Neural progenitor cell (in vitro differentiated cells): ENCODE data around the gene NEUROG1.

ENCODE experiments used
- EZH2 ChIP-seq: fragments of 200-600 bp; sonication (generic); IDR thresholded peaks from 2 replicates; pipeline ENCODE4 v1.6.1; 2017; ENCODE audit warnings: antibody characterized with exemption, mild to moderate bottlenecking, moderate library complexity
- TF ChIP-seq, protein P1 (sequence below): fragments of 200-600 bp; sonication (generic); IDR thresholded peaks from 2 replicates; pipeline ENCODE4 v1.5.1; 2017; ENCODE audit warnings: antibody characterized with exemption, mild to moderate bottlenecking

DNA sequence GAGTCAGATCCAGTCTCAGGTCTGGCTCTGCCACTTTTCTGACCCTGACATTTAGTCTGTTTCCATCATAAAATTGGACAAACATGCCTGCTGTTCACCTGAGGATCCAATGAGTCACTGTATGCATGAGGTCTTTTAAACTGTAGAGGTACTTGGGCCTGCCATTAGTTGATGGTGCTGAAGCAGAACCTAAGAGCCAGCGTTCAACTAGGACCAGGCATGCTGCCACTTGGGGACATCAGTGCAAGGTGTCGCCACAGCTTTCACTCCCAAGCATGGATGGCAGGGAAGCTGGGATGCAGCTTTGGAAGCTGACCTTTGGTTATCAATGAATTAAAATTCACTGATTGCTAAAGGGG lies 37.1 kb downstream of the NEUROG1 start:
- TF ChIP-seq, protein P1, sequence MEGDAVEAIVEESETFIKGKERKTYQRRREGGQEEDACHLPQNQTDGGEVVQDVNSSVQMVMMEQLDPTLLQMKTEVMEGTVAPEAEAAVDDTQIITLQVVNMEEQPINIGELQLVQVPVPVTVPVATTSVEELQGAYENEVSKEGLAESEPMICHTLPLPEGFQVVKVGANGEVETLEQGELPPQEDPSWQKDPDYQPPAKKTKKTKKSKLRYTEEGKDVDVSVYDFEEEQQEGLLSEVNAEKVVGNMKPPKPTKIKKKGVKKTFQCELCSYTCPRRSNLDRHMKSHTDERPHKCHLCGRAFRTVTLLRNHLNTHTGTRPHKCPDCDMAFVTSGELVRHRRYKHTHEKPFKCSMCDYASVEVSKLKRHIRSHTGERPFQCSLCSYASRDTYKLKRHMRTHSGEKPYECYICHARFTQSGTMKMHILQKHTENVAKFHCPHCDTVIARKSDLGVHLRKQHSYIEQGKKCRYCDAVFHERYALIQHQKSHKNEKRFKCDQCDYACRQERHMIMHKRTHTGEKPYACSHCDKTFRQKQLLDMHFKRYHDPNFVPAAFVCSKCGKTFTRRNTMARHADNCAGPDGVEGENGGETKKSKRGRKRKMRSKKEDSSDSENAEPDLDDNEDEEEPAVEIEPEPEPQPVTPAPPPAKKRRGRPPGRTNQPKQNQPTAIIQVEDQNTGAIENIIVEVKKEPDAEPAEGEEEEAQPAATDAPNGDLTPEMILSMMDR, result no peak
- no peak for TF ChIP-seq EZH2
